ENCODE results near the gene GALNT10. TPM values are rescaled to one million over a fixed set of nuclear protein-coding genes. Genes with fewer than 3 reads are reported as not detected.

GALNT10 gene
- total and polyA plus RNA-seq, 10 of the 15 experiments (the other 5 are each of a cell fraction or from before 2014, with no cell fraction given), result 3.9 to 35.4 (median 15.5) TPM

GRCh38 chr5:154166901-154167791 is 23.4 kb upstream of the GALNT10 start:
- Histone ChIP-seq H3K27ac (ENCODE audit: control insufficient read depth, insufficient read depth) (no peak overlapping the region), H2AFZ (ENCODE audit: control insufficient read depth, low read depth, low read length) (no peak overlapping the region), H3K4me1 (ENCODE audit: control insufficient read depth, insufficient read depth, low read length) (no peaks in the 10 kb centered on the region), H3K27me3 (replicated peaks in 1 of 2; ENCODE audit: control insufficient read depth in 2 of 2, insufficient read depth in 2 of 2, low read length in 1 of 2) (peaks cover 3 to 4% of the 10 kb centered on the region in 2 experiments; a peak in 1 of 4 replicates), H3K4me2 (ENCODE audit: control insufficient read depth, insufficient read depth) (no peak overlapping the region), H3K9me3 (replicated peaks; ENCODE audit: control insufficient read depth, insufficient read depth, low read length) (no peaks in the 10 kb centered on the region), H3K79me2 (ENCODE audit: control insufficient read depth, insufficient read depth, low read length) (no peaks in the 10 kb centered on the region), H3K9ac (ENCODE audit: control insufficient read depth, insufficient read depth, low read length) (no peak overlapping the region), H3K36me3 (ENCODE audit: control insufficient read depth in 2 of 2, insufficient read depth in 2 of 2, low read length in 1 of 2) (no peaks in the 10 kb centered on the region), H3K4me3 (no peak overlapping the region), H4K20me1 (ENCODE audit: control insufficient read depth, insufficient read depth) (no peaks in the 10 kb centered on the region)
- DNase-seq (ENCODE audit: low read depth, low spot score), result no peak
- SMC1A ChIA-PET (ENCODE audit: uncharacterized antibody, unreplicated experiment), result interaction anchor here (0.7 to 0.8 kb wide), 3 partner anchors 16 to 192 kb away, joined by 3 to 4 read pairs (median 4); no protein-coding TSS in a partner anchor
- RAD21 ChIA-PET (ENCODE audit: unreplicated experiment), result interaction anchor here (1.1 kb wide), 1 partner anchor 14 kb away, joined by 4 read pairs; no protein-coding TSS in a partner anchor
- FAIRE-seq, result no peak
- no peak for ATAC-seq
- CTCF ChIA-PET, result interaction anchor here (0.6 to 1.9 kb wide), 4 partner anchors 7 to 238 kb away, joined by 3 to 7 read pairs (median 3); no protein-coding TSS in a partner anchor
- in situ Hi-C loops (cut with MboI) (loop anchor here (10.0 kb wide), 1 partner anchor 182 kb away; no protein-coding TSS in a partner anchor), intact Hi-C loops (cut with micrococcal nuclease; ENCODE audit: unreplicated experiment) (no loop called here)
- POLR2A ChIA-PET, result no interaction called here
- BruUV-seq (replicated peaks), result no TSS peak
- 40% methylated on average over 2 of the region's 2 CpGs for WGBS (ENCODE audit: insufficient coverage, insufficient replicate concordance, low lambda C conversion rate, missing lambda C conversion rate)
- no peak for TF ChIP-seq IKZF1 (conservative IDR thresholded peaks at IDR 0.05)
- TF ChIP-seq BCLAF1 (IDR thresholded peaks at IDR 0.05), result no peak
- no peak for TF ChIP-seq JUND (IDR thresholded peaks at IDR 0.05; ENCODE audit: low read depth, low read length)
- no peak for TF ChIP-seq SMARCA5 (IDR thresholded peaks at IDR 0.05)
- TF ChIP-seq MTA3 (IDR thresholded peaks at IDR 0.05; ENCODE audit: borderline replicate concordance, low read length), result no peak
- TF ChIP-seq PML (IDR thresholded peaks at IDR 0.05; ENCODE audit: low read length), result no peak
- TF ChIP-seq CUX1 (IDR thresholded peaks at IDR 0.05; ENCODE audit: insufficient replicate concordance, low read depth, low read length), result no peak
- no peak for TF ChIP-seq ELK1 (IDR thresholded peaks at IDR 0.05; ENCODE audit: low read depth, low read length)
- no peak for TF ChIP-seq ZNF622 (IDR thresholded peaks at IDR 0.05)
- TF ChIP-seq ASH2L (IDR thresholded peaks at IDR 0.05; ENCODE audit: borderline replicate concordance, low read depth), result no peak
- no peak for TF ChIP-seq NFXL1 (IDR thresholded peaks at IDR 0.05; ENCODE audit: borderline replicate concordance)
- TF ChIP-seq ATF3 (IDR thresholded peaks at IDR 0.05; ENCODE audit: borderline replicate concordance, extremely low read depth, low read depth, low read length), result no peak
- no peak for TF ChIP-seq SMAD1 (IDR thresholded peaks at IDR 0.05; ENCODE audit: low read depth, partially characterized antibody)
